Neuronal stem cell (in vitro differentiated cells): ENCODE results near the gene HOXA2.
A peak's percentile ranks its signal among the peaks of the same experiment; 100 is the strongest.

ENCODE experiments used
- DNase-seq: peaks from one replicate; pipeline ENCODE4 v3.0.0-alpha.2; 2013; ENCODE audit warnings: low spot score
- H2AFZ ChIP-seq: one replicate; pipeline ENCODE4 v1.6.1; 2013; ENCODE audit warnings: mild to moderate bottlenecking, low read length, inconsistent platforms
- H2AK5ac ChIP-seq: 2 replicates; pipeline ENCODE4 v1.6.1; 2013; ENCODE audit warnings: low read depth, mild to moderate bottlenecking, inconsistent platforms, low read length, moderate library complexity, mixed read lengths
- H2BK120ac ChIP-seq: 2 replicates; pipeline ENCODE4 v1.6.1; 2013; ENCODE audit warnings: low read depth, mild to moderate bottlenecking, inconsistent platforms, low read length, moderate library complexity, mixed read lengths
- H2BK12ac ChIP-seq: one replicate; pipeline ENCODE4 v1.6.1; 2013; ENCODE audit warnings: low read length, inconsistent platforms
- H2BK15ac ChIP-seq: 2 replicates; pipeline ENCODE4 v1.6.1; 2013; ENCODE audit warnings: mild to moderate bottlenecking, low read length, inconsistent platforms, mixed read lengths
- H2BK5ac ChIP-seq: one replicate; pipeline ENCODE4 v1.6.1; 2013; ENCODE audit warnings: inconsistent platforms, mild to moderate bottlenecking, low read length, moderate library complexity
- H3K14ac ChIP-seq: one replicate; pipeline ENCODE4 v1.6.1; 2013; ENCODE audit warnings: low read length, inconsistent platforms
- H3K18ac ChIP-seq: 2 replicates; pipeline ENCODE4 v1.6.1; 2013; ENCODE audit warnings: low read length, inconsistent platforms
- H3K23ac ChIP-seq: 2 replicates; pipeline ENCODE4 v1.6.1; 2013; ENCODE audit warnings: low read depth, mild to moderate bottlenecking, mixed read lengths, low read length, inconsistent platforms; ENCODE audit not compliant: poor library complexity
- H3K27ac ChIP-seq: replicated peaks from 3 replicates; pipeline ENCODE4 v1.5.1; 2013; ENCODE audit warnings: low read length, inconsistent platforms
- H3K27me3 ChIP-seq, 3 experiments: 2 replicates each; pipeline ENCODE4 v1.6.1; 2013; ENCODE audit warnings: low read length in 3 of 3, mild to moderate bottlenecking in 2 of 3, inconsistent platforms in 1 of 3, low read depth in 1 of 3, mixed read lengths in 1 of 3, moderate library complexity in 1 of 3; ENCODE audit not compliant: control insufficient read depth in 3 of 3, insufficient read depth in 3 of 3
- H3K36me3 ChIP-seq, 2 donors: replicated peaks in 1 of 2; 2 replicates each; pipeline ENCODE4 v1.6.1; 2013; ENCODE audit warnings: low read length in 2 of 2; ENCODE audit not compliant: control insufficient read depth in 2 of 2, insufficient read depth in 2 of 2
- H3K4ac ChIP-seq: 2 replicates; pipeline ENCODE4 v1.6.1; 2013; ENCODE audit warnings: inconsistent platforms, mild to moderate bottlenecking, low read length, moderate library complexity
- H3K4me1 ChIP-seq, 2 donors: 1 replicate in 1 of 2; 2 replicates in 1 of 2; pipeline ENCODE4 v1.6.1; 2013; ENCODE audit warnings: low read length in 2 of 2, low read depth in 1 of 2; ENCODE audit not compliant: control insufficient read depth in 2 of 2, insufficient read depth in 1 of 2
- H3K4me2 ChIP-seq: one replicate; pipeline ENCODE4 v1.6.1; 2013; ENCODE audit warnings: mild to moderate bottlenecking, low read length, inconsistent platforms; ENCODE audit not compliant: insufficient read depth, poor library complexity, severe bottlenecking
- H3K4me3 ChIP-seq, 2 donors: 2 replicates each; pipeline ENCODE4 v1.5.1; 2013; ENCODE audit warnings: low read length in 2 of 2, mild to moderate bottlenecking in 2 of 2, inconsistent platforms in 1 of 2, moderate library complexity in 1 of 2
- H3K79me1 ChIP-seq: one replicate; pipeline ENCODE4 v1.6.1; 2013; ENCODE audit warnings: low read depth, mild to moderate bottlenecking, inconsistent platforms, low read length, moderate library complexity
- H3K9ac ChIP-seq: one replicate; pipeline ENCODE4 v1.6.1; 2013; ENCODE audit warnings: mild to moderate bottlenecking, low read depth, low read length, inconsistent platforms; ENCODE audit not compliant: poor library complexity
- H3K9me3 ChIP-seq, 2 donors: replicated peaks in 1 of 2; 2 replicates each; pipeline versions ENCODE3 to v1.6.1; 2013; ENCODE audit warnings: low read length in 2 of 2, mild to moderate bottlenecking in 2 of 2, inconsistent platforms in 1 of 2, low read depth in 1 of 2, mixed read lengths in 1 of 2, moderate library complexity in 1 of 2; ENCODE audit not compliant: control insufficient read depth in 2 of 2, insufficient read depth in 1 of 2
- H4K8ac ChIP-seq: one replicate; pipeline ENCODE4 v1.6.1; 2013; ENCODE audit warnings: low read depth, mild to moderate bottlenecking, inconsistent platforms, low read length, moderate library complexity
- H4K91ac ChIP-seq: one replicate; pipeline ENCODE4 v1.6.1; 2013; ENCODE audit warnings: low read length, low read depth, mild to moderate bottlenecking, inconsistent platforms; ENCODE audit not compliant: poor library complexity
- WGBS, 2 donors: extraction: QIAGEN DNeasy Blood & Tissue Kit; methylation state at CpG; one replicate each; pipeline ENCODE4 v1.1.7; 2013; ENCODE audit warnings: missing lambda C conversion rate in 2 of 2, mixed read lengths in 1 of 2; ENCODE audit not compliant: insufficient read length in 2 of 2, insufficient replicate concordance in 1 of 2; ENCODE audit errors: extremely low coverage in 2 of 2; 5-methylcytosine and 5-hydroxymethylcytosine counted together

The HOXA2 gene

DNA sequence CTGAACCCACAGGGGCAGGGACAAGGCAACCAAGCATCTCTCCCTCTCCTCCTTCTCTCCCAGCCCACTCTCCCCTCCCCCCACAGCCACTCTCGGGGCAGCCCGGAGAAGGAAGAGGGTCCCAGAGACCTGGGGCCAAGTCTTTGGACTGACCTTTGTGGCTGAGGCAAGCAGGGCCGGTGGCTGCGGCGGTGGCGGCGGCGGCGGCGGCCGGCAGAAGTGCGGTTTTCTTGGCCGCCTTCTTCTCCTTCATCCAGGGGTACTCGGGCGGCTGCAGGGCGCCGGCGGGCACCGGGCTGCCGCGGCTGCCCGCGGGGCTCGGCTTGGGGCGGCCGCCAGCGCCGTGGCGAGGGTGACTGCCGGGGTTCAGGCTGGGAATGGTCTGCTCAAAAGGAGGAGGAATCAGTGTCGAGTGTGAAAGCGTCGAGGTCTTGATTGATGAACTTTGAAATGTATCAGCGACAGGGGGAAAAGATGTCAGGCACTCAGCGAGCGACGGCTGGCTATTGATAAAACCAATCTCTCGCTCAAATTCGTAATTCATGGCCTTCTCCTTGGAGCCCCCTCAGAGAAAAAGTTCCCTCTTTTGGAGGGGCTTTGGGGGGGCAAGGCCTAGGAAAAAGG, 414 bp downstream of the HOXA2 start:
- no peak overlapping the region for H3K4ac ChIP-seq
- H3K36me3 ChIP-seq: no peaks in the 10 kb centered on the region
- H4K8ac ChIP-seq: no peak overlapping the region
- H2BK120ac ChIP-seq: no peak overlapping the region
- H3K4me1 ChIP-seq: peaks cover 0 to 1% of the 10 kb centered on the region in 2 donors
- no peak overlapping the region for H3K4me2 ChIP-seq
- no peak overlapping the region for H4K91ac ChIP-seq
- no peak overlapping the region for H3K27ac ChIP-seq
- H3K9me3 ChIP-seq: peaks cover 0 to 2% of the 10 kb centered on the region in 2 donors
- H3K9ac ChIP-seq: no peak overlapping the region
- peak overlapping the region; percentile 22 for H2AFZ ChIP-seq
- peak overlapping the region; percentile 61 for H3K23ac ChIP-seq
- no peak overlapping the region for H3K4me3 ChIP-seq
- H2AK5ac ChIP-seq: no peak overlapping the region
- no peak overlapping the region for H2BK15ac ChIP-seq
- WGBS, 2 donors: no CpG with 5 or more reads among the region's 39 CpGs
- H3K18ac ChIP-seq: peak overlapping the region; percentile 61
- no peak overlapping the region for H2BK5ac ChIP-seq
- no peak for DNase-seq
- peaks cover 72 to 100% (median 93%) of the 10 kb centered on the region in 3 experiments for H3K27me3 ChIP-seq
- no peaks in the 10 kb centered on the region for H3K79me1 ChIP-seq
- no peak overlapping the region for H2BK12ac ChIP-seq
- no peak overlapping the region for H3K14ac ChIP-seq

DNA sequence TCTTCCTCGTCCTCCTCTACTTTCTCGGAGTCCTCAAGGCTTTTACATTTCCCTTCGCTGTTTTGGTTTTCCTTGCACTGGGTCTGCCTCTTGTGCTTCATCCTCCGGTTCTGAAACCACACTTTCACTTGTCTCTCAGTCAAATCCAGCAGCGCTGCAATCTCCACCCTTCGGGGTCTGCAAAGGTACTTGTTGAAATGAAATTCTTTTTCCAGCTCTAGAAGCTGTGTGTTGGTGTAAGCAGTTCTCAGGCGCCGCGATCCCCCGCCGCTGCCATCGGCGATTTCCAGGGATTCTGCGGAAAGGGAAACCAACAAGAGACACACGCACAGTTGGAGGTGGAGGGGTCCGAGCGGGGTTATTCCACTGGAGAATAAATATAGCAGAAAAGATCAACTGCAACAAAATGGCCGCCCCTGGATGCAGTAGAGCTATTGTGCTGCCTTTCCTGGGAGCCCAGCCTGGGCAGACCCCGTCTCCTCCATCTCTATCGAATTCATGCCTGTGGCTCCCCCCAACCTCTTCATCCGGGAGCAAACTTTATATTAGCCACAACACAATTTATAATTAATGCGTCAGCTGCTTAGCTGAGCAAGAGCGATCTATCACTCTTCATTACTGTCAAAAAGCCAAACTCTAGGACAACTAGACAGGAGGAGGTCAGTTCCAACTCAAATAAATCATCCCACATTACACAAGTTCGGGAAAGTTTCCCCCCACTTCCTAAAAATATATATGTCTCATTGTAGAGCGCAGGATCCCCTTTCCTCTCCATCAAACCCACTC, 1.1 kb downstream of the HOXA2 start:
- H2BK15ac ChIP-seq: no peak overlapping the region
- H3K4ac ChIP-seq: no peak overlapping the region
- H3K18ac ChIP-seq: no peak overlapping the region
- no peak overlapping the region for H3K9ac ChIP-seq
- no peak overlapping the region for H3K27ac ChIP-seq
- no peak overlapping the region for H3K23ac ChIP-seq
- peak overlapping the region; percentile 22 for H2AFZ ChIP-seq
- no peak overlapping the region for H2BK12ac ChIP-seq
- no peak for DNase-seq
- H2BK120ac ChIP-seq: no peak overlapping the region
- peaks cover 0 to 1% of the 10 kb centered on the region in 2 donors for H3K4me1 ChIP-seq
- no peaks in the 10 kb centered on the region for H3K36me3 ChIP-seq
- H4K8ac ChIP-seq: no peak overlapping the region
- H3K4me3 ChIP-seq: no peak overlapping the region
- peak overlapping the region; percentile 13 for H3K4me2 ChIP-seq
- peaks cover 74 to 100% (median 93%) of the 10 kb centered on the region in 3 experiments for H3K27me3 ChIP-seq
- no peak overlapping the region for H2AK5ac ChIP-seq
- H4K91ac ChIP-seq: no peak overlapping the region
- no CpG with 5 or more reads among the region's 25 CpGs for WGBS, 2 donors
- peaks cover 0 to 2% of the 10 kb centered on the region in 2 donors for H3K9me3 ChIP-seq
- H3K79me1 ChIP-seq: no peaks in the 10 kb centered on the region
- H3K14ac ChIP-seq: no peak overlapping the region
- H2BK5ac ChIP-seq: no peak overlapping the region

DNA sequence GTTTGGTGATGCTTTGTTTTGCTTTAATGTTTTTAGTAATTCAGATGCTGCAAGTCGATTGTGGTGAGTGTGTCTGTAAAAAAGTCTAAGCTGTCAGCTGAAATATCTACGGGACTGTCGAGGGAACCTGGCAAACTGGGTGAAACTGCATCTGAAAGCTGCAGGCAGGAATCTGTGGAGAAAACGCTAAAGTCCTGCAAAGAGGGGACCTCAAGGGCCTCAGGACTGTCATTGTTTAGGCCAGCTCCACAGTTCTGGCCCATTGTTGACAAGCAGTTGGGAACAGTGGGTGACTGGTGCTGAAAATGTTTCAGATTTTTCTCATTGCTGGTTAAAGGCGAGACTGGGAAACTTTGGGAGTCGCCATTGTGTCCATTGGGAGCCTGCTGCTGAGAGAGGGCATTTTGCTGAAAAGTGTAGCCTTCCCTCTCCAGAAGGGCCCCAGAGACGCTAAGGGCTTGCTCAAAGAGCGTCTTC, 1.8 kb downstream of the HOXA2 start:
- peaks cover 73 to 100% (median 93%) of the 10 kb centered on the region in 3 experiments for H3K27me3 ChIP-seq

More for the DNA sequence above, 1.8 kb downstream of the HOXA2 start:
- H3K9ac ChIP-seq: no peak overlapping the region
- no peak overlapping the region for H4K8ac ChIP-seq
- H3K9me3 ChIP-seq: peaks cover 0 to 2% of the 10 kb centered on the region in 2 donors
- H4K91ac ChIP-seq: no peak overlapping the region
- no peak overlapping the region for H3K4me2 ChIP-seq
- H2BK5ac ChIP-seq: no peak overlapping the region
- no peak overlapping the region for H2BK12ac ChIP-seq
- H3K79me1 ChIP-seq: no peaks in the 10 kb centered on the region
- H2BK120ac ChIP-seq: no peak overlapping the region
- peaks cover 0 to 1% of the 10 kb centered on the region in 2 donors for H3K4me1 ChIP-seq
- no peak overlapping the region for H2BK15ac ChIP-seq
- H3K23ac ChIP-seq: no peak overlapping the region
- no peak for DNase-seq
- H3K27ac ChIP-seq: no peak overlapping the region
- H3K36me3 ChIP-seq: no peaks in the 10 kb centered on the region
- no peak overlapping the region for H3K18ac ChIP-seq
- no peak overlapping the region for H2AFZ ChIP-seq
- WGBS, 2 donors: no CpG with 5 or more reads among the region's 8 CpGs
- H3K14ac ChIP-seq: no peak overlapping the region
- no peak overlapping the region for H2AK5ac ChIP-seq
- H3K4me3 ChIP-seq: no peak overlapping the region
- no peak overlapping the region for H3K4ac ChIP-seq
